PC-3 (cell line): Measurements from ENCODE around the gene SVOPL.

Experiments used
- EZH2phosphoT487 ChIP-seq: fragments of 300-600 bp; sonication (generic); IDR thresholded peaks from 2 replicates; pipeline ENCODE4 v1.6.1; 2018; ENCODE audit warnings: mild to moderate bottlenecking, antibody characterized with exemption, low read length, borderline replicate concordance
- TF ChIP-seq, protein P1 (sequence below): fragments of 300-600 bp; sonication (generic); conservative IDR thresholded peaks from 2 replicates; pipeline ENCODE4 v1.5.1; 2017; ENCODE audit warnings: antibody characterized with exemption, low read depth, mild to moderate bottlenecking, low read length

DNA sequence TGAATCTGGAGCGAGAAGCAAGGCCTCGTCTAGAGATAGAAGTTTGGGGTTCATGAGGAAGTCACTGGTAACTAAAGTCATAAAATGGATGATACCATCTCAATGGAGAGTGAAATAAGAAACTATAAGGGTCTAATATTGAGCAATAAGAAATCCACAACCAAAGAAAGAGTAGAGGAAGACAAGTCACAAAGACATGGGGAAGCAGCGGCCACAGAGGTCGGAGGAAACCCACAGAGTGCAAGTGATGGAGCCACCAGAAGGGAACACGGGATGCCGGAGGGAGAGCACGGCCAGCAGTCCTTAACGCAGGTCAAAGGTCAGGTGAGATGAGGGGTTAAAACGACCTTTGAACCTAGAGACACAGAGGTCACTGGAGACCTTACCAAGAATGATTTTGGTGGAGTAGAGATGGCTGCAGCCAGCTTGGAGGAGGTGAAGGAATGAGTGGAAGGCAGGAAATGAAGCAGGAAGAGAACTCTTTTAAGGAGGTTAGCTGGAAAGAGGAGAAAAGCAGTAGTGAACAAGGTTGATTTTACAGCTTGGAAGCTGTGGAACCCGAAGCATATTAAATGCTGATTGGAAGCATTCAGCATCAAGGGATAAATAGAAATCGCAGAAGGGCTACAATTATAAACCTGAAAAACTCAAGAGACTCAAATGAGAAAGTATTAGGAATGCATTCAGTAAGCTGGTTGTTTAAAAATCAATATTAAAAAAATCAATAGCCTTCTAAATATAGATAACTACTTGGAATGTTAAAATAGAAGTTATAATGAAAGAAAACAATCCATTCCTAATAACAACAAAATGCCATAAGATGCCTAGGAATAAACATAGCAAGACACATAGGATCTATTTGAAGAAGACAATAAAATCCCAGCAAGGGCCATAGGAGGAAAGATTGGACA is 93.7 kb downstream of the SVOPL start:
- no peak for TF ChIP-seq EZH2phosphoT487
- TF ChIP-seq, protein P1, sequence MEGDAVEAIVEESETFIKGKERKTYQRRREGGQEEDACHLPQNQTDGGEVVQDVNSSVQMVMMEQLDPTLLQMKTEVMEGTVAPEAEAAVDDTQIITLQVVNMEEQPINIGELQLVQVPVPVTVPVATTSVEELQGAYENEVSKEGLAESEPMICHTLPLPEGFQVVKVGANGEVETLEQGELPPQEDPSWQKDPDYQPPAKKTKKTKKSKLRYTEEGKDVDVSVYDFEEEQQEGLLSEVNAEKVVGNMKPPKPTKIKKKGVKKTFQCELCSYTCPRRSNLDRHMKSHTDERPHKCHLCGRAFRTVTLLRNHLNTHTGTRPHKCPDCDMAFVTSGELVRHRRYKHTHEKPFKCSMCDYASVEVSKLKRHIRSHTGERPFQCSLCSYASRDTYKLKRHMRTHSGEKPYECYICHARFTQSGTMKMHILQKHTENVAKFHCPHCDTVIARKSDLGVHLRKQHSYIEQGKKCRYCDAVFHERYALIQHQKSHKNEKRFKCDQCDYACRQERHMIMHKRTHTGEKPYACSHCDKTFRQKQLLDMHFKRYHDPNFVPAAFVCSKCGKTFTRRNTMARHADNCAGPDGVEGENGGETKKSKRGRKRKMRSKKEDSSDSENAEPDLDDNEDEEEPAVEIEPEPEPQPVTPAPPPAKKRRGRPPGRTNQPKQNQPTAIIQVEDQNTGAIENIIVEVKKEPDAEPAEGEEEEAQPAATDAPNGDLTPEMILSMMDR: no peak
